Mesenchymal stem cell (in vitro differentiated cells and primary cell): ENCODE data around the gene NUDT8.

Source experiments
- DNase-seq: peaks from one replicate; pipeline ENCODE4 v3.0.0-alpha.2; 2013
- H2AFZ ChIP-seq: one replicate; pipeline ENCODE4 v1.6.1; 2013; ENCODE audit warnings: low read depth, mild to moderate bottlenecking, control low read depth, inconsistent platforms, low read length, moderate library complexity
- H2AK5ac ChIP-seq: 2 replicates; pipeline ENCODE4 v1.6.1; 2013; ENCODE audit warnings: low read length, moderate library complexity, mild to moderate bottlenecking, inconsistent platforms; ENCODE audit not compliant: severe bottlenecking
- H2BK120ac ChIP-seq: one replicate; pipeline ENCODE4 v1.6.1; 2013; ENCODE audit warnings: low read depth, mild to moderate bottlenecking, inconsistent platforms, low read length, moderate library complexity
- H2BK12ac ChIP-seq, 2 experiments: one replicate each; pipeline ENCODE4 v1.6.1; 2013; ENCODE audit warnings: inconsistent platforms in 2 of 2, low read length in 2 of 2, mild to moderate bottlenecking in 2 of 2, moderate library complexity in 2 of 2, control low read depth in 1 of 2
- H2BK15ac ChIP-seq: one replicate; pipeline ENCODE4 v1.6.1; 2013; ENCODE audit warnings: mild to moderate bottlenecking, low read depth, inconsistent platforms; ENCODE audit not compliant: poor library complexity, severe bottlenecking
- H2BK5ac ChIP-seq: 2 replicates; pipeline ENCODE4 v1.6.1; 2013; ENCODE audit warnings: low read depth, mild to moderate bottlenecking, low read length, control low read depth, inconsistent platforms; ENCODE audit not compliant: poor library complexity, severe bottlenecking
- H3K14ac ChIP-seq, 2 experiments: one replicate each; pipeline ENCODE4 v1.6.1; 2013; ENCODE audit warnings: inconsistent platforms in 2 of 2, low read length in 2 of 2, control low read depth in 1 of 2, mild to moderate bottlenecking in 1 of 2, moderate library complexity in 1 of 2
- H3K18ac ChIP-seq, 2 experiments: one replicate each; pipeline ENCODE4 v1.6.1; 2013; ENCODE audit warnings: inconsistent platforms in 2 of 2, low read length in 2 of 2, control low read depth in 1 of 2, low read depth in 1 of 2, mild to moderate bottlenecking in 1 of 2
- H3K23ac ChIP-seq, 2 experiments: one replicate each; pipeline ENCODE4 v1.6.1; 2013; ENCODE audit warnings: inconsistent platforms in 2 of 2, low read length in 2 of 2, mild to moderate bottlenecking in 2 of 2, moderate library complexity in 2 of 2, control low read depth in 1 of 2
- H3K27ac ChIP-seq: 2 replicates; pipeline ENCODE4 v1.5.1; 2013; ENCODE audit warnings: mild to moderate bottlenecking, moderate library complexity, low read length, control low read depth, inconsistent platforms; ENCODE audit not compliant: poor library complexity, severe bottlenecking
- H3K27me3 ChIP-seq, 2 experiments: 2 replicates each; pipeline versions ENCODE4 v1.6.1 to v1.7.0; 2013; ENCODE audit warnings: low read length in 2 of 2, mild to moderate bottlenecking in 2 of 2, moderate library complexity in 2 of 2, control low read depth in 1 of 2, inconsistent platforms in 1 of 2; ENCODE audit not compliant: control insufficient read depth in 1 of 2, insufficient read depth in 1 of 2
- H3K36me3 ChIP-seq, 2 experiments: 2 replicates each; pipeline versions ENCODE4 v1.6.1 to v1.7.0; 2013; ENCODE audit warnings: low read length in 2 of 2, control low read depth in 1 of 2, inconsistent platforms in 1 of 2, low read depth in 1 of 2, mild to moderate bottlenecking in 1 of 2; ENCODE audit not compliant: insufficient read depth in 2 of 2, control insufficient read depth in 1 of 2
- H3K4ac ChIP-seq, 2 experiments: one replicate each; pipeline ENCODE4 v1.6.1; 2013; ENCODE audit warnings: inconsistent platforms in 2 of 2, low read length in 2 of 2, mild to moderate bottlenecking in 2 of 2, moderate library complexity in 2 of 2, control low read depth in 1 of 2, low read depth in 1 of 2
- H3K4me1 ChIP-seq: 2 replicates; pipeline ENCODE4 v1.6.1; 2013; ENCODE audit warnings: low read depth, low read length, control low read depth; ENCODE audit not compliant: control insufficient read depth, insufficient read depth
- H3K4me2 ChIP-seq: 2 replicates; pipeline ENCODE4 v1.6.1; 2013; ENCODE audit warnings: low read length, mild to moderate bottlenecking, inconsistent platforms; ENCODE audit not compliant: poor library complexity, severe bottlenecking
- H3K4me3 ChIP-seq, 2 experiments: 2 replicates each; pipeline versions ENCODE4 v1.5.1 to v1.7.0; 2013; ENCODE audit warnings: low read length in 2 of 2, mild to moderate bottlenecking in 2 of 2, control low read depth in 1 of 2, low read depth in 1 of 2; ENCODE audit not compliant: insufficient read depth in 1 of 2
- H3K79me1 ChIP-seq: replicated peaks from 2 replicates; pipeline ENCODE4 v1.6.1; 2013; ENCODE audit warnings: mild to moderate bottlenecking, control low read depth, low read length, inconsistent platforms; ENCODE audit not compliant: poor library complexity, severe bottlenecking
- H3K9ac ChIP-seq: 2 replicates; pipeline ENCODE4 v1.7.0; 2013; ENCODE audit warnings: mild to moderate bottlenecking, low read length, moderate library complexity
- H3K9me3 ChIP-seq: 2 replicates; pipeline ENCODE4 v1.7.0; 2013; ENCODE audit warnings: mild to moderate bottlenecking, low read length; ENCODE audit not compliant: control insufficient read depth
- H4K8ac ChIP-seq: one replicate; pipeline ENCODE4 v1.6.1; 2013; ENCODE audit warnings: inconsistent platforms, mild to moderate bottlenecking, low read length, moderate library complexity
- H4K91ac ChIP-seq: one replicate; pipeline ENCODE4 v1.6.1; 2013; ENCODE audit warnings: mild to moderate bottlenecking, low read length, inconsistent platforms
- WGBS: methylation state at CpG from one replicate; pipeline ENCODE4 v1.1.7; 2013; ENCODE audit warnings: mixed read lengths; 5-methylcytosine and 5-hydroxymethylcytosine counted together

Gene NUDT8

DNA sequence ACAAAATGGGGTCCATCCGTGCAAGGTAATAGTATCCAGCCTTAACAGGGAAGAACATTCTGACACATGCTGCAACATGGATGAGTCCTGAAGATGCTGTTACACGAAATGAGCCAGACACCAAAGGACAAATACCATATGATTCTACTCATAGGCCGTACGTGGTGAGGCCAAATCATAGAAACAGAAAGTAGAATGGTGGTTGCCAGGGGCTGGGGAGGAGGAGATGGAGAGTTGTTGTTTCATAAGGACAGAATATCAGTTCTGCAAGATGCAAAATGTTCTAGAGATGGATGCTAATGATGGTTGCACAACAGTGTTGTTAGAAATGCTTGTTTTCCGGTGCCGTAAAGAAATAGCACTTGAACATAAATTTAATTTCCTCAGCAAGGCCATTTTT, 7.2 kb upstream of the NUDT8 start:
- H3K18ac ChIP-seq, result no peak overlapping the region
- H3K4ac ChIP-seq, result no peak overlapping the region
- no peak for DNase-seq
- no peak overlapping the region for H3K14ac ChIP-seq
- no peaks in the 10 kb centered on the region for H3K4me1 ChIP-seq
- no peak overlapping the region for H4K8ac ChIP-seq
- no peaks in the 10 kb centered on the region for H3K79me1 ChIP-seq
- H3K9ac ChIP-seq, result no peak overlapping the region
- no peaks in the 10 kb centered on the region for H3K9me3 ChIP-seq
- no peak overlapping the region for H2BK120ac ChIP-seq
- H3K27ac ChIP-seq, result no peak overlapping the region
- H2BK12ac ChIP-seq, result no peak overlapping the region
- 88% methylated on average over 6 of the region's 6 CpGs for WGBS
- no peaks in the 10 kb centered on the region for H3K36me3 ChIP-seq
- H3K4me2 ChIP-seq, result no peak overlapping the region
- no peak overlapping the region for H2BK15ac ChIP-seq
- H3K27me3 ChIP-seq, result peaks cover 22 to 57% of the 10 kb centered on the region in 2 experiments
- H3K4me3 ChIP-seq, result no peak overlapping the region
- no peak overlapping the region for H2AK5ac ChIP-seq
- H2AFZ ChIP-seq, result no peak overlapping the region
- no peak overlapping the region for H3K23ac ChIP-seq
- no peak overlapping the region for H4K91ac ChIP-seq
- H2BK5ac ChIP-seq, result no peak overlapping the region

DNA sequence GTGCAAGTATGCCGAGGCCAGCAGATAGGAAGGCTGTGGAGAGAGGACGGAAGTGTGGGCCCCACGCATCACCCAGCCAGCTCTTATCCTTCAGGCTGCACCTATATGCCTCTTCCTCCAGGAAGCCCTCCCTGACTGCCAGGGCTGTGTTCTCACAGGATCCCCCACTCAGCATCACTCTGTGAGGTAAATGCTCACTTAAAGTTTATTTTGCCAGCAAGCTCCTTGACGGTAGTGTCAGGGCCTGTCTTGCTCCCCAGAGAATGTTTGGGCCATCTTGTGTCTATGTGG, 5.4 kb upstream of the NUDT8 start:
- Histone ChIP-seq H3K4ac (no peak overlapping the region), H4K8ac (no peak overlapping the region), H3K18ac (no peak overlapping the region), H4K91ac (no peak overlapping the region), H3K23ac (no peak overlapping the region), H2BK5ac (no peak overlapping the region), H3K4me1 (peaks cover 9% of the 10 kb centered on the region), H3K27me3 (peaks cover 12 to 40% of the 10 kb centered on the region in 2 experiments), H2AFZ (no peak overlapping the region), H3K4me2 (no peak overlapping the region), H2AK5ac (no peak overlapping the region), H2BK120ac (no peak overlapping the region), H3K14ac (no peak overlapping the region), H3K9me3 (no peaks in the 10 kb centered on the region), H3K27ac (no peak overlapping the region), H2BK15ac (no peak overlapping the region), H3K9ac (no peak overlapping the region), H3K4me3 (no peak overlapping the region), H3K79me1 (no peaks in the 10 kb centered on the region), H2BK12ac (no peak overlapping the region), H3K36me3 (no peaks in the 10 kb centered on the region)
- DNase-seq, result no peak
- WGBS, result 93% methylated on average over 4 of the region's 4 CpGs

DNA sequence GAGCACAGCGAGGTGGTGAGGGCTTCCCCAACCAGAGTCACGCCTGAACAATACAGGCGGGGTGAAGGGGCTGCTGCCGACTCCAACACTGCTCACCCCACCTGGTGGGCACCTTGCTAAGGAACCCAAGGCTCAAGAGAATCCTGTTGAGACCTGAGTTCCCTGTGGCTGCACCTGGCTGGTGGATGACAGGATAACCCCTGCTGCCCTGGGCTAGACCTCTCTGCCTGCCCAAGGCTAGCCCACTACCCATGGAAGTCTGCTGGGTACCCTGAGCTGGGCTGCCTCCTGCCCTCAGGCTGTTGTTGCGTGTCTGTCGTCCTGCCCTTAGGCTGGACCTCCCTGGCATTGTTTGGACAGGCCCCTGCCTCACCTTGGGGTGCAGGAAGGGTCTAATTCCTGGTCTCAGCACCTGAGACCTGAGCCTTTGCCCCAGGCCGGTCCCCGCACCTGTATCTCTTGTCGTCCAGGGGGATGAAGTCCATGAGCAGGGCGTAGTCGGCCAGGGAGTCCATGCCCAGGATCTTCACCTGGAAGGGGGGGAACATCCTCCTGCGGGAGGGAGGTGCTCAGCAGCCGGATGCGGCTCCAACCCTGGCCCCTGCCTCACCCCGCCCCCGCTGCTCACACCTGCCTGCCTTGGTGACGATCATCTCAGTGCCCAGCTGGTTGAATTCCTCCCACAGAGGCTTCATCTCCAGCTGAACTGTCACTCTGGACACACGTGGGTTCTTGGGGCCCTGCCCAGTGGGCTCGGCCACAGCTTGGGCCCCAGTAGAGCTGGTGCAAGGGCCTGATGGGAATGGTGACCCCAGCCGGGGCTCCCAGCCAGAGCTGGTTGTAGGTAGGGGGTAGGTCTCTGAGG, 4.9 kb upstream of the NUDT8 start:
- Histone ChIP-seq H2BK15ac (no peak overlapping the region), H2BK12ac (no peak overlapping the region), H3K36me3 (no peaks in the 10 kb centered on the region), H2BK5ac (no peak overlapping the region), H3K4ac (no peak overlapping the region), H3K27ac (no peak overlapping the region), H3K9me3 (no peaks in the 10 kb centered on the region), H3K4me1 (peaks cover 9% of the 10 kb centered on the region), H3K4me3 (no peak overlapping the region), H4K8ac (no peak overlapping the region), H3K4me2 (no peak overlapping the region), H2AFZ (no peak overlapping the region), H2AK5ac (no peak overlapping the region), H3K79me1 (no peaks in the 10 kb centered on the region), H3K18ac (no peak overlapping the region), H3K27me3 (peaks cover 10 to 34% of the 10 kb centered on the region in 2 experiments), H3K14ac (no peak overlapping the region), H2BK120ac (no peak overlapping the region), H3K9ac (no peak overlapping the region), H4K91ac (no peak overlapping the region), H3K23ac (no peak overlapping the region)
- WGBS, result 84% methylated on average over 20 of the region's 20 CpGs
- no peak for DNase-seq

DNA sequence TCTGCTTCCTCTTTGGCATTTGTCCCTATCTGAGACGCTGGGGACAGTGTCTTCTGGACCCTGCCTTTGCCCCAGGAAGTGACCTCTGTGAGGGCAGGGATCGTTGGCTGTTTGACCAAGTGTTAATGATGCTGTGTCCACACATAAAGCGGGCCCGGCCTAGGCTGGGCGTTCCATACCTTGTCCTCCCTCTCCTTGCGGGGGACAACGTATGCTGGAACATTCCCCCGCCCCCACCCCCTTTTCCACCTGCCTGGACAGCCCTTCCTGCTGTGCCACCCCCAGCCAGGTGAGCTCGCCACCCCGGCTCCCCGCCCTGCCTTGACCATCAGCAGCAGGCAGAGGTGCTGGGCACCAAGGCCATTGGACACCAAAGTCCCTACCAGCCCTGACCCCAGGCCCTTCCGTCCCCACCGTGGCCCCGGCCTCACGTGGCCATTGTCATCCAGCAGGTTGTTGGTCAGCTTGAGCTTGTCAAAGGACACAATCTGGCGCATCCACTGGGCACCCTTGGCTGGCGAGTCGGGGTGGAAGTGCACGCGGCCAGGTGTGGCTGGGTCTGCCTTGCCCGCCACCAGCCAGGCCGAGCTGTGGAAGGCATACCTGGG, 4.1 kb upstream of the NUDT8 start:
- Histone ChIP-seq H3K18ac (no peak overlapping the region), H3K4me1 (peaks cover 15% of the 10 kb centered on the region), H2AK5ac (no peak overlapping the region), H3K27me3 (peaks cover 8 to 27% of the 10 kb centered on the region in 2 experiments), H2BK15ac (no peak overlapping the region), H3K36me3 (no peaks in the 10 kb centered on the region), H3K4me3 (no peak overlapping the region), H4K91ac (no peak overlapping the region), H2AFZ (no peak overlapping the region), H3K23ac (no peak overlapping the region), H3K79me1 (no peaks in the 10 kb centered on the region), H3K9me3 (no peaks in the 10 kb centered on the region), H3K14ac (no peak overlapping the region), H2BK12ac (no peak overlapping the region), H3K4me2 (no peak overlapping the region), H4K8ac (no peak overlapping the region), H2BK5ac (no peak overlapping the region), H3K27ac (no peak overlapping the region), H3K4ac (no peak overlapping the region), H3K9ac (no peak overlapping the region), H2BK120ac (no peak overlapping the region)
- no peak for DNase-seq
- 90% methylated on average over 20 of the region's 22 CpGs for WGBS
